NCI-H2107 treated with DMSO at 0.1 percent for 48 hours (cell line): ENCODE results near the gene KCNG2.

Source experiments
- DNase-seq: peaks from one replicate; lab custom pipeline; 2025; ENCODE audit not compliant: unreplicated experiment; lab: John Stamatoyannopoulos, UW

The KCNG2 gene

DNA sequence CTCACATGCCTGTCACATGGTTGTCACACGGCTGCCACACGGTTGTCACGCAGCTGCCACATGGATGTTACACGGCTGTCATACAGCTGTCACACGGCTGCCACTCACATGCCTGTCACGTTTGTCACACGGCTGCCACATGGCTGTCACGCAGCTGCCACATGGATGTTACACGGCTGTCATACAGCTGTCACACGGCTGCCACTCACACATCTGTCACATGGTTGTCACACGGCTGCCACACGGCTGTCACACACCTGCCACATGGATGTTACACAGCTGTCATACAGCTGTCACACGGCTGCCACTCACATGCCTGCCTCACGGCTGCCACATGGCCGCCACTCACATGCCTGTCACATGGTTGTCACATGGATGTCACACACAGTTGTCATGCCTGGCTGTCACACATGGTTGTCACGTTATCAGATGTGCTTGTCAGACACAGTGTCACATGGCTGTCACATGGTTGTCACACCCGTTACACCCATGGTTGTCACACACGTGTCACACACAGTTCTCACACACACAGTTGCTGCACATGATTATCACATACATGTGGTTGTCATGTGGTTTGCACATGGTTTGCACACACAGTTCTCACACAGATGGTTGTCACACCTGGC, 19.4 kb downstream of the KCNG2 start:
- DNase-seq = no peak

DNA sequence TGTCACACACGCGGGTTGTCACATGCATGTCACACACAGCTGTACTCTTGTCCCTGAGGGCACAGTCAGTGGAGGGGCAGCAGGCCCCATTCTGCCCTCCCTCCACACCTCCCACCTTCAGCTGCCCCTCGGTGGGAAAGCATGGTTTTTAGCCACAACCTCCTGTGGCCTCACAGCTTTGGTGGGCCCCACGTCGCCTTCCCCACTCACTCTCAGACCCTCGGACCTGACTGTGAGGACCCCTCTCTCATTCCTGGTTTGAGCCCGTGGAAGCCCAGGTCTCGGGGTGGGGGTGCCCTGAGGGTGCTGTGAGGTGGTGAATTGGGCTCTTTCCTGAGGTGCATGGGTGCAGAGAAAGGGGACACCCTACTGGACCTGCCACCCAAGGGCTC, 19.9 kb downstream of the KCNG2 start:
- no peak for DNase-seq

DNA sequence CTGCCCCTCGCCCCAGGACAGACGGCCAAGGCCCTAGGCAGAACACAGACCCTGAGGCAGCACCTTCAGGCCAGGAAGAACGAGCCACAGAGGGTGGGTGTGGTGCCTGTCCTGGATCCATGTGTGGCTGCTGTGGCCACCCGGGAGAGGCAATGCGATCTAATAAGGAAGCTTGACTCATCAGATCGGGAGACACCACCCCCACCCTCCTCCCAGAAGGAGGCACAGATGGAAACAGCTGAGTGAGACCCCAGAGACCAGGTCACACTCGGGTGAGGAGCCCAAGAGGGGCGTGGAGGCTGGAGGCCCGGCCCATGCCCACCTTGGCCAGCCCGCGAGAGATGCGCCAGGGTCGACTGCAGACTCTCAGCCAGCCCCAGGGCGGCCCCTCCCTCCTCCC, 20.3 kb downstream of the KCNG2 start:
- no peak for DNase-seq

DNA sequence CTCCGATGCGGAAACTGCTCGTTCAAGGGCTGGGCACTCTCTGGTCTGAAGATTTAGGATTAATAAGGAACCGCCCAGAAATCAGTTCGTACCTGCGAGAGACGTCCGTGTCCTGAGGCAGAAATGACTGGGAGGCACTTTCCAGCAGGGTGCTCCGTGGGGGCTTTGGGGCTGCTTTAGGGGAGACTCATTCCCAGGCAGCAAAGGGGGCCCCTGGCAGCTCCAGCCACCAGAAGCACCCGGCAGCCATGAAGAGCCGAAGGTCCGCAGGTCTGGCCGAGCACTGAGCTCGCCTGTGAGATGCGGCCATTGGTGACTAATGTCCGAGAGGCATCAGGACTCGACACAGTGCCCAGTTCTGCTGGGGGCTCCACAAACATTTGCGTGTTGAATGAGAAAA, 20.9 kb downstream of the KCNG2 start:
- DNase-seq = no peak

GRCh38 chr18:79819064-79819967, 21.6 kb downstream of the KCNG2 start:
- no peak for DNase-seq

- no peak for DNase-seq
These were observed 22.2 kb downstream of the KCNG2 start for GRCh38 chr18:79819968-79820351.

DNA sequence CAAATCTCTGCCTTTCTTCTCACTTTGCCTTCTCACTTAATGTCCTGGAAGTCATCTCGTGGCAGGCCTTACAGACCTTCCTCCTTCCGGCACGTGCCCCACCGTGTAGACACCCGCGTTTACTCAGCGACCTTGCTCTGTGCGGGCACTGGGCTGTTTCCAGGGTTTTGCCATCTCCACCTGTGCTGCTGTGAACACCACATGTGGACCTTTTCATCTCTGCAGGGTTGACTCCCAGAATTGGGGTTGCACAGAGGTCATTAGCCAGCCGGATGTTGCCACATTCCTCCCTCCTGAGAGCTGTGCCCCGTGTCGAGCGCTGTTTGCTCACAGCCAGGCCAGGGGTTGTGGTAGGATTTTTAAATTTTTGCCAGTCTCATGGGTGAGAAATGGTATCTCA, 25.4 kb downstream of the KCNG2 start:
- DNase-seq = no peak

DNA sequence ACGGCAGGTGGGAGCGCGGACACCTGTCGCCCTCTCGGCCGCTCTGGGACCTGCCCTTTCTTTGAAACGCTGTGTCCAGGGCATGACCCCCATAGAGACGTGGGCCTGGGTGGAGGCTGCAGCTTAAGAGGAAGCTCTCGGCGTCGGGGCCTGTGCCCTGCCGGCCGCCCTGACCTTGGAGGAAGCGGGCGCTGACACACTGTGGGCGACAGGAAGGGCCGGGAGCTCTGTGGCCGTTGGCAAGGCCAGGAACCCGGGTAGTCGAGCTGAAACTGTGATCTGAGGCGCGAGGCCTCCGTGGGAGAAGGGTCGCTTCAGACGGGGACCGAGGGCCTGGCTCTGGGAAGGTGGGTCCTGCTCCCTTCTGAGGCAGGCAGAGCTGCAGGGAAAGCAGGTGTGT, 28.2 kb downstream of the KCNG2 start:
- DNase-seq = no peak

DNA sequence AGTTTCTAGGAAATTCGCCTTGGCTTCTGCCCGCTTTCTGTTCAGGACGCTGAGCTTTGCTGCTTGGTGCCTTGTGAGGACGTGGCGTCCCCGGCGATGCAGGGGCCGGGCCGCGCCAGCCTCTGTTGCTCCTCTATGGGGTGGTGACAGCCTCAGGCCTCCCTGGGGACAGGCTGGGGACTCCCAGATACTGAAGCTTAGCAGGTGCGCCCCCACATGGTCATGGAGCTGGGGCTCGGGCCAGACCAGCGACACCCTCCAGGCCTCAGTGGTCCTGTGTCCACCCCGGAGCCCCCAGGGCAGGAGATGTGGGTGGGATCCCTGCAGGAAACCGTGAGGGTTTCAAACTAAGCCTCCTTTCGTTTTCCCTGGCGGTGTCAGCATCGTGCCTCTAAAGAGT, 29.2 kb downstream of the KCNG2 start:
- DNase-seq = no peak

- no peak for DNase-seq
These were observed 30.5 kb downstream of the KCNG2 start for GRCh38 chr18:79828258-79828657.

DNA sequence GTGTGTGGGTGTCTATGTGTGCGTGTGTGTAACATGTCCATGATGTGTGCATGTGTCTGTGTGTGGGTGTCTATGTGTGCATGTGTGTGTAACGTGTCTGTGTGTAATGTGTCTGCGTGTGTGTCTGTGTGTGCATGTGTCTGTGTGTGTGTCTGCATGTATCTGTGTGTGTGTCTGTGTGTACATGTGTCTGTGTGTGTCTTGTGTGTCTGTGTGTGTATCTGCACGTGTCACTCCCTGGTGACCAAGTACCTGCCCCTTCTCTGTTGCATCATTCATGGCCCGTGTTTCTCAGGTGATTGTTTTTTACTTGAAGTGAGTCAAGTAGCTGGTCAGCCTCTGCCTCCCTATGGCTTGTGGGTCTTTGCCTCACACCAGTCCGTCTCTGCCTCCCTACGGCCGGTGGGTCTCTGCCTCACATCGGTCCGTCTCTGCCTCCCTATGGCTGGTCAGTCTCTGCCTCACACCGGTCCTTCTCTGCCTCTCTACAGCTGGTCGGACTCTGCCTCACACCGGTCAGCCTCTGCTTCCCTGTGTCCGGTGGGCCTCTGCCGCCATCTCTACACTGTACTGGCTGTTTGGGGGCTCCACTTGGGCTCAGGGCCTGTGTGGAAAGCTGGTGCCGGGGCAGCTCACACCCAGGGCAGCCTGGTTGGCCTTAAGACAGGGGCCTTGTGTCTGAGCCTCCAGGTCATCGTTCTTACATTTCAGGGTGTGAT, 31.6 kb downstream of the KCNG2 start:
- DNase-seq = no peak

DNA sequence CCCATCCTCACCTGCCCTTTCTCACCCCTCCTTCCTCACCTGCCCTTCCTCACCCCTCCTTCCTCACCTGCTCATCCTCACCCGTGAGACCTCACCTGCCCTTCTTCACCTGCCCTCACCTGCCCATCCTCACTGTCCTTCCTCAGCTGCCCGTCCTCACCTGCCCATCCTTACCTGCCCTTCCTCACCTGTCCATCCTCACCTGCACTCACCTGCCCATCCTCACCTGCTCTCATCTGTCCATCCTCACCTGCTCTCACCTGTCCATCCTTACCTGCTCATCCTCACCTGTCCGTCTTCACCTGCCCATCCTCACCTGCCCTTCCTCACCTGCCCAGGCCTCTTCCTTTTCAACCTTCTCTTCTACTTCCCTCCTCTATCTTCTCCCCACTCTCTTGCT, 34.4 kb downstream of the KCNG2 start:
- no peak for DNase-seq

GRCh38 chr18:79834834-79835233, 37.1 kb downstream of the KCNG2 start:
- DNase-seq = no peak

DNA sequence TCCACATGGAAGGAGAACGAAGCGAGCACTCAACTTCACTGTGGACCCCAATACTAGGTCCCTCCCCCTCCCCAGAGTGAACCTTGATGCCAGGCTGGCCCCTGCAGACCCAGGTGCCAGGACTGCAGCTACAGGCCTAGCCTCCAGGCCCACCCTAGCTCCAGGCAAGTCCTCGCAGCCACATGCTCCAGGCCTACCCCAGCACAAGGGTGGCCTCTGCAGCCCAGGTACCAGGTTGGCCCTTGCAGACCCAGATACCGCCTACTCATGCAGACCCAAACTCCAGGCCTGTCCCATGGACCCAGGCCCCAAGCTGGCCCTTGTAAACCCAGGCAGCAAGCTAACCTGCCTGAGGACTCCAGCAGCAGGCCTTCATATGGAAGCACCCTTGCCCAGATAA, 44.2 kb downstream of the KCNG2 start:
- no peak for DNase-seq

GRCh38 chr18:79844999-79845563, 47.3 kb downstream of the KCNG2 start:
- DNase-seq = no peak

DNA sequence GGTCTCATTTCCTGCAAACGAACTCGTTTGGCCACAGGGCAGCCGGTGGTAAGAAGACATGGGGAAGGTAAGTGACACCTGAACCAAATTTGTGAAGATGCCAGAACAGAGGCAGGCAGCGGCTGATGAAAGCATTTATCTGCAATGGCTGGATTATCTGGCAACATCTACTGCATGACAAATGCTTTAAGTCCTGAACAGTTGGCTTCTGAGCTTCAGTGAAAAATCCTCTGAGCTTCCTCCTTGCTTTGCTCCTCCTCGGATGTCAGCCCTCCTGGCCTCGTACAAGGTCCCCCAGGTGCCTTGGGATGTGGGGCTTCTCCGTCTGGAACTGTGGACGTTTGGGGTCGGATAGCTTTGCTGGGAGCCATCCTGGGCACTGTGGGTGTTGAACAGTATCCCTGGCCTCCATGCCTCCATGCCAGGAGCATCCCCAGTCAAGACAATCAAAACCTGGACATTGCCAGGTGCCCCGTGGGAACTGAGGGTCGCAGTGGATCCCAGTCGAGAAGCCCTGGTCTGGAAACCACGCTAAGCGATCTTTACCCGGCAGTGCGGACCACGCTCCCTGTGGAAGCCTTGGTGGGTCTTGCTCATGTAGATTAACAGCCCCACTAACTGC, 49.3 kb downstream of the KCNG2 start:
- no peak for DNase-seq

GRCh38 chr18:79847606-79848293, 50.0 kb downstream of the KCNG2 start:
- DNase-seq = no peak

DNA sequence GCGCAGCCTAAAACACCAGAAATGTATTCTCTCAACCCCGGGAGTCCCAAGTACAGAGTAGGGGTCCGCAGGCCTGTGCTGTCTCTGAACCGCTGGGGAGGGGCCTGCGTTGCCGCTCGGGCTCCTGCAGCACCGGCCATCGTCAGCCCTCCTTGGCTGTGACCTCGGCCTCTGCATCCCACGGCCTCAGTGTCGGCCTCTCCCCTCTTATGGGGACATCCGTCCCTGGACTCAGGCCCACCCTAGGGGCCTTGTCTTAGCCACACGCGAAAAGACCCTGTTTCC, 50.5 kb downstream of the KCNG2 start:
- no peak for DNase-seq

DNA sequence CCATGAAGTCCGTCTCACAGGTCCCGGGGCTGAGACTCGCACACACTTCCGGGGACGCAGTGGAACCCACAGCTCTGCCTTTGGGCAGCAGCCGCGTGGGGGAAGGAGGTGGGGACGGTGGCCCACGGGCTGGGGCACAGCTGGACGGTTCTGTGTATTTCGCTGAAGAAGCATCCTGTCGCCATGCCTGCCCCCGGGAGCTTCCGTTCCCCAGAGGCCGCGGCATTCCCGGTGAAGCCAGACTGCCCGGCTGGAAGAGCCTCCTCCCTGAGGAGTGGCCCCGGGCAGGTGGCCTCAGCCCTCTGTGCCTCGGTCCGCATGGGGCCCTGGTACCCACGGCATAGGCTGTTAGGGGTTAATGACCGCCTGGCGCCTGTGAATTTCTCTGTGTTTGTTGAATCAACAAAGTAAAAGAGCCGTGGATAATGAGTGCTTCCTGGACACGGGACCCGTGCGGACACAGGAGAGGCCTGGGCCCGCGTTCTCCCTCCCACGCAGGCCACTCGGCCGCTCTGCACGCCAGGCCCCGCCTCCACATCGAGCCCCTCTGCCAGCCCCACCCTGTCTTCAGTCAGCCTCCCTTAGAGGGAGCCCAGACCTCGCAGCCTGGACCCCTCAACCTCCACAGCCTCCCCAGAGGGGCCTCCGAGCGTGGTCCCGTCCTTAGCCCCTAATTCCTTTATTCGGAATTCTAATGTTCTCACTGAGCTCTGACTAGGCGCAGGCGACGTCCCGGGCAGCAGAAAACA, 51.0 kb downstream of the KCNG2 start:
- DNase-seq = no peak
